GM21381 (cell line): Measurements from ENCODE around the gene CBLC.
A peak's percentile ranks its signal among the peaks of the same experiment; 100 is the strongest.
"Not testable (repeated sequence)": the region's sequence is repeated elsewhere in the genome, so short reads cannot be mapped to it uniquely, and the experiment has no call there.

Experiments
- ATAC-seq: cut with Tn5 transposase; IDR thresholded peaks from one replicate; pipeline ENCODE4 v1.9.1; 2021; ENCODE audit warnings: mild to moderate bottlenecking, moderate library complexity; ENCODE audit not compliant: unreplicated experiment

CBLC gene

GRCh38 chr19:44759083-44759804, 18.4 kb upstream of the CBLC start:
- ATAC-seq, result no peak

GRCh38 chr19:44762038-44762437, 15.7 kb upstream of the CBLC start:
- ATAC-seq, result no peak

- ATAC-seq, result no peak
These were observed 12.4 kb upstream of the CBLC start for GRCh38 chr19:44765033-44765948.

GRCh38 chr19:44765949-44766335, 11.7 kb upstream of the CBLC start:
- no peak for ATAC-seq

GRCh38 chr19:44767295-44768180, 10.2 kb upstream of the CBLC start:
- ATAC-seq, result no peak

- peak; percentile 97 for ATAC-seq
These were observed 7.0 kb upstream of the CBLC start for GRCh38 chr19:44770550-44771257.

- ATAC-seq, result not testable (repeated sequence)
These were observed 5.5 kb upstream of the CBLC start for GRCh38 chr19:44772144-44772543.

- no peak for ATAC-seq
These were observed 4.7 kb upstream of the CBLC start for GRCh38 chr19:44772959-44773358.

GRCh38 chr19:44775676-44776240, 1.9 kb upstream of the CBLC start:
- ATAC-seq, result no peak

- no peak for ATAC-seq
These were observed 1.1 kb upstream of the CBLC start for GRCh38 chr19:44776402-44777096.

- ATAC-seq, result no peak
These were observed 1.5 kb downstream of the CBLC start for GRCh38 chr19:44779150-44779549.

- not testable (repeated sequence) for ATAC-seq
These were observed 4.0 kb downstream of the CBLC start for GRCh38 chr19:44781694-44782093.

GRCh38 chr19:44782729-44783128, 5.0 kb downstream of the CBLC start:
- no peak for ATAC-seq

- ATAC-seq, result no peak
These were observed 5.9 kb downstream of the CBLC start for GRCh38 chr19:44783545-44783944.

GRCh38 chr19:44785271-44785670, 7.6 kb downstream of the CBLC start:
- no peak for ATAC-seq

- no peak for ATAC-seq
These were observed 8.3 kb downstream of the CBLC start for GRCh38 chr19:44785993-44786392.

- ATAC-seq, result no peak
These were observed 11.3 kb downstream of the CBLC start for GRCh38 chr19:44788971-44789370.

- no peak for ATAC-seq
These were observed 12.3 kb downstream of the CBLC start for GRCh38 chr19:44789943-44790483.

GRCh38 chr19:44792281-44792680, 14.6 kb downstream of the CBLC start:
- no peak for ATAC-seq
